AG04449 (cell line): ENCODE measurements around the gene SRSF4.
A peak's percentile ranks its signal among the peaks of the same experiment; 100 is the strongest.

Experiments used
- CTCF ChIA-PET: fragments of 350-600 bp; formaldehyde crosslinking; extraction: SDS; loops from one replicate; lab custom pipeline; 2021; ENCODE audit warnings: antibody characterized with exemption; lab: Yijun Ruan, JAX
- POLR2A ChIA-PET: fragments of 400-600, 350-600 bp; formaldehyde crosslinking; extraction: SDS; loops from one replicate; lab custom pipeline; 2020; ENCODE audit warnings: antibody characterized with exemption, inconsistent platforms; lab: Yijun Ruan, JAX
- DNase-seq: peaks from one replicate; pipeline ENCODE4 v3.0.0-alpha.2; 2010; ENCODE audit warnings: low read depth, low spot score
- H3K4me3 ChIP-seq: 2 replicates; pipeline ENCODE4 v1.5.1; 2011; ENCODE audit warnings: low read depth, mild to moderate bottlenecking, control low read depth, low read length
- TF ChIP-seq, protein P1 (sequence below): IDR thresholded peaks from one replicate; pipeline ENCODE4 v1.5.1; 2011; ENCODE audit warnings: mild to moderate bottlenecking, moderate library complexity, low read length, control low read depth, inconsistent platforms; ENCODE audit not compliant: insufficient read depth; ENCODE audit errors: missing control alignments

The SRSF4 gene

DNA sequence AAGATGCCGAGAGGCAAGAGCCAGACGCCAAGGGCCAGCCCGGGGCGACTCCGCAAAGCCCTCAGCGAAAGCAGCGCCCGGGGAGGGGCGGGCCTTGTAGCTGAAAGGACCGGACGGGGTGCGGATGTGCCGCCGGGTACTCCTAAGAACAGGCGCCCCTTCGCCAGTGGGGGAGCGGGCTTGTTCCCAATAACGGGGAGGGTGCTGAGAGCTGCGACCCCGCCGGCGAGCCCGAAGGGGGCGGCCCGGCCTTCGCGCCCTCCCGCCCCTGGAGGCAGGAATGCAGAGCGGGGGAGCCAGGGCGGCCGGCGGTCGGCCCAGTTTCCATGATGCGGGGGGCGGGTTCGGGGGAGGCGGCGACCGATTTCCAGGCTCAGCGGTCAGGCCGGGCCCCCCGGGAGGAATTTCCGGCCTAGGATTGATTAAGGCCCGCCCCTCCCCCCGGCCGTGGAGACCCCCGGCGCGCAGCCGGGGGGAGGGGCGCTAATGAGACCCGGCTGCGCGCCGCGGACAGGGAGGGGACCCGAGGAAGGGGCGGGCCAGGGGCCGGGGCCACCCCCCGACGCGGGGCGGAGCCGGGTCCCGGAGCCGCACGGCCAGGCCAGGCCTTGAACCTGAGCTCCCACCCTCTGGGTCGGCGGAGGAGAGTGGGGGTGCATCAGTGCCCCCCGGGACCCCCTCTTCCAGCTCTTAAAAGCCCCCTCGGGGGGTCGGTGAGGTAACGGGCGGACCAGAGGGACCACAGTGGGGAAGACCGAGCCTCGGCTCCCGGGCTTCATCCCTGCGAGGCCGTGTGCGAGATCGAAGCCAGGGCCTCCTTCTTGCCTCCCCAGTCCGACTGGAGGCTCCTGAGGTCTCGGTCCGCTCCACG lies 57.1 kb downstream of the SRSF4 start:
- DNase-seq = no peak
- TF ChIP-seq, protein P1, sequence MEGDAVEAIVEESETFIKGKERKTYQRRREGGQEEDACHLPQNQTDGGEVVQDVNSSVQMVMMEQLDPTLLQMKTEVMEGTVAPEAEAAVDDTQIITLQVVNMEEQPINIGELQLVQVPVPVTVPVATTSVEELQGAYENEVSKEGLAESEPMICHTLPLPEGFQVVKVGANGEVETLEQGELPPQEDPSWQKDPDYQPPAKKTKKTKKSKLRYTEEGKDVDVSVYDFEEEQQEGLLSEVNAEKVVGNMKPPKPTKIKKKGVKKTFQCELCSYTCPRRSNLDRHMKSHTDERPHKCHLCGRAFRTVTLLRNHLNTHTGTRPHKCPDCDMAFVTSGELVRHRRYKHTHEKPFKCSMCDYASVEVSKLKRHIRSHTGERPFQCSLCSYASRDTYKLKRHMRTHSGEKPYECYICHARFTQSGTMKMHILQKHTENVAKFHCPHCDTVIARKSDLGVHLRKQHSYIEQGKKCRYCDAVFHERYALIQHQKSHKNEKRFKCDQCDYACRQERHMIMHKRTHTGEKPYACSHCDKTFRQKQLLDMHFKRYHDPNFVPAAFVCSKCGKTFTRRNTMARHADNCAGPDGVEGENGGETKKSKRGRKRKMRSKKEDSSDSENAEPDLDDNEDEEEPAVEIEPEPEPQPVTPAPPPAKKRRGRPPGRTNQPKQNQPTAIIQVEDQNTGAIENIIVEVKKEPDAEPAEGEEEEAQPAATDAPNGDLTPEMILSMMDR = peak; percentile 91
- ChIA-PET CTCF (interaction anchor here (0.6 to 8.1 kb wide), 19 partner anchors 9 to 238 kb away, joined by 3 to 105 read pairs (median 5); partner anchors contain the start of gene SRSF4), POLR2A (interaction anchor here (0.6 to 2.0 kb wide), 4 partner anchors 9 to 72 kb away, joined by 3 to 7 read pairs (median 6); partner anchors contain the start of gene SRSF4)
- peak overlapping the region; percentile 73 for H3K4me3 ChIP-seq

DNA sequence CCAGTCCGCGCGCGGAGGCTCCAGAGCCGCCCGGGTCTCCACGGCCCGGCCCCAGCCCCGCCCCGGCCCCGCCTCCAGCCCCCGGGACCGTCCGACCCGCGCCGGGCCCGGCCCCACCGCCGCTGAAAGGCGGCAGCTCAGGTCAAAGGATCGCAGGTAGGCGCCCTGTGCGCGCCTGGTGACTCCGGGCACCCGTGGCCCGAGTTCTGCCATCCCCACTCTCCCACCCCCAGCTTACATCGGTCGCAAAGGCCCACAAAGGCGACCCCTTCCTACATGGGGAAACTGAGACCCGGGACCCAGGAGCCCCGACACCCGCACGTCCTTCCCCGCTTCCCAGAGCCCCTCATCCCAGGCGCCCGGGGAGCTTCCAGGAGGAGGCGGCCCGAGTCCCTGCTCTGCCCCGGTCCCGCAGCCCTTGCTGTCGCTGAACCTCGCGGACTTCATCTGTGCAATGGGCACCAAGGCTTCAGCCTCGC lies 57.8 kb downstream of the SRSF4 start, which contains the start of gene TMEM200B:
Gene TMEM200B, minus strand, starts transcription at position 17 of the 479 bp plus-strand sequence. CDS start 2,075 bp downstream, outside the sequence.
- no peak for DNase-seq
- peak within 1 kb of the TSS; percentile 73 for H3K4me3 ChIP-seq
- POLR2A ChIA-PET = interaction anchor here (0.6 to 2.0 kb wide), 4 partner anchors 9 to 73 kb away, joined by 3 to 7 read pairs (median 6); partner anchors contain the start of gene SRSF4
- CTCF ChIA-PET = interaction anchor here (0.8 to 8.1 kb wide), 17 partner anchors 11 to 242 kb away, joined by 3 to 105 read pairs (median 5); partner anchors contain the start of gene SRSF4
- TF ChIP-seq, protein P1 = no peak

DNA sequence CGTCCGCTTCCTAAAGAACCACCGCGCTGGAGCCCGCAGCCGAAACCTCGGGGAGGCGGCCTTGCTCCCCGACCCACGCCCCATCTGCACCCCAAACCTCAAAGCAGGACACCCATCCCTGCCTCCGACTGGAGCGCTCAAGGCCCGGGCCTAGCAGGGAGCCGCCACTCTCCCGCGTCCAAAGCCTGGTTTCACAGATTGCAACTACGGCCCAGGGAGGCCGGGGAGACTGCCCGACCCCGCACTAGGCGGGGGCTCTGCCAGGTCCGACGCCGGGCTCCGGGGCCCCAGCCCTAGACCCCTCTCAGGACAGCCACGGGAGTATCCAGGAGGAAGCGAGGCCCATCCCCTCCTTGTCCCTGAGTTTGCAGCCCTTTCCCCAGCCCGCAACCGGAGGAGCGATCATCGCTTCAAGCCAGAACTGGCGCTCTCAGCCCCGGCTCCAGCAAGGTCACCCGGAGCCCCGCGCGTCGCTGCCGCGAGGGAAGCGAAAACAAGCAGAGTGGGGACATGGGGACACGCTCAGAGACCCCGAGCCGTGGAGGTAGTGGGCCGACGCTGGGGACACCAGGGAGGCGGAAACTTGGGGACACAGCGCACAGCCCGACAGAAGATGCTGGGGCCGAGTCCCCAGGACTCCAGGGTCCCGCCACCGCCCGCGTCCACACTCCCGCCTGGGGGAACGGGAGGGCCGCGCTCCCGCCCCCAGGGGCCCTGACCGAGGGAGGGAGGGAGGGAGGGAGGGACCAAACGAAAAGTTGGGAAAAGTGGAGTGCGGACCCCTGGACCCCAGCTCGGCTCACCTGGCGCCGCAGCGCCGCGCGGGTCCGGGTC lies 58.4 kb downstream of the SRSF4 start:
- POLR2A ChIA-PET = interaction anchor here (0.7 to 2.0 kb wide), 4 partner anchors 58 to 79 kb away, joined by 3 to 9 read pairs (median 6); partner anchors contain the start of gene SRSF4
- no peak for DNase-seq
- TF ChIP-seq, protein P1 = no peak
- H3K4me3 ChIP-seq = peak overlapping the region; percentile 73
- CTCF ChIA-PET = interaction anchor here (0.8 to 8.1 kb wide), 15 partner anchors 9 to 242 kb away, joined by 3 to 105 read pairs (median 8); partner anchors contain the start of gene SRSF4

DNA sequence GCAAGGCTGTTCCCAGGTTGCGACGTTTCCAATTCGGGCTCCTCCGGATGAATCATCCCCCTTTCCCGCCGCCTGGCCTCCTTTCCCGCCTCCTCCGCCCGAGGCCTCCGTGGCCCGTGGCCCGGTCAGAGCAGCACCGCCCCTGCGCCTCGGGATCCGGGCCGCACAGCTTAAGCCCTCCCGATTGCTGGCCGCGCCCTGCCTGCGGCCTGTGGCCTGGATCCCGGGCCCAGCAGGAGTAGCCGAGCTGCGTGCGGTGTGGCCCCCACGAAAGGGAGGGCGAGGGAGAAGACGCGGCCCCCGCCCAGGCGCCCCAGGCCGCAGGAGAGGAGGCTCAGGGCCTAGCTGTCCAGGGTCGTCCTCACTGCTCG lies 59.0 kb downstream of the SRSF4 start:
- DNase-seq = no peak
- CTCF ChIA-PET = interaction anchor here (1.1 to 8.1 kb wide), 8 partner anchors 9 to 241 kb away, joined by 3 to 105 read pairs (median 7); partner anchors contain the start of gene SRSF4
- H3K4me3 ChIP-seq = peak overlapping the region; percentile 73
- TF ChIP-seq, protein P1 = no peak
- POLR2A ChIA-PET = interaction anchor here (0.7 to 1.7 kb wide), 2 partner anchors 59 to 80 kb away, joined by 3 to 9 read pairs; partner anchors contain the start of gene SRSF4

DNA sequence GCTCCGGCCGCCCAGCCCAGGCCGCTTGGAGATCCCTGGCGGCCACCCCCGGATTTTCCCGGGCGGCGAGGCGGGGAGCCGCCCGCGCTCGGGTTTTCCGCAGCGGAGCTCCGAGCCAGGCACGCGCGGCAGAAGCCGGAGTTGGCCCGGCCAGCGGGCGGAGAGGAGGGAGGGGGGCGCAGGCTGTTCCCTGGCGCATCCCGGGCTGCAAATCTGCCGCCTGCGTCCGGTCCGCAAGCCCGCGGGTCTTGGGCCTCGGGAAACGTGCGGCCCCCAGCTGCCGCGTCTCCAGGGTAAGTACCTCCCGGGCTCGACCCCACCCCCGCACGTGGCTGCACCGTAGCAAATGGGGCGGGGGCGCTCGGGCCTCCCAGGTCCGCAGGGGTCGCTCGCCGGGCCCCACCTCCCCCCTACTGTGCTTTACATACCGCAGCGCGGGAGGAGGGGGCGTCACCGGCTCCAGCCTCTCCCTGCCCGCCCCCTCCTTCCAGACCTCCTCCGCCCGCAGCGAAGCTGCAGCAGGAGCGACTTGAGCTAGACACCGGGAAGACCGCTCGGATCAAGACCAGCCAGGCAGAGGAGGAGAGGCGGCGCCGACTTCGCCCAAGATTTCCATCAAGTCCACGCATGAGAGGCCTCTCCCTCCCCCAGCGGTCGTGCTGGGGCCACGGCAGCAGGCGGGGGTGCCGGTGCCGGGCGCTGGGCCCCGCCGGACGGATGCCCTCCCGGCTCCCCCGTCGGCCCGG lies 59.6 kb downstream of the SRSF4 start:
- DNase-seq = no peak
- TF ChIP-seq, protein P1 = no peak
- CTCF ChIA-PET = interaction anchor here (1.0 to 8.1 kb wide), 10 partner anchors 8 to 337 kb away, joined by 3 to 105 read pairs (median 5); partner anchors contain the start of gene SRSF4
- POLR2A ChIA-PET = interaction anchor here (0.6 to 1.7 kb wide), 4 partner anchors 55 to 568 kb away, joined by 3 to 9 read pairs (median 3); partner anchors contain the start of gene SRSF4
- H3K4me3 ChIP-seq = peak overlapping the region; percentile 73
